NCI-H1048 (cell line): ENCODE results near the gene MEIOC.
"Not testable (repeated sequence)": the region's sequence is repeated elsewhere in the genome, so short reads cannot be mapped to it uniquely, and the experiment has no call there.

Experiments used
- DNase-seq: peaks from one replicate; lab custom pipeline; 2025; lab: John Stamatoyannopoulos, UW

Gene MEIOC

GRCh38 chr17:44647736-44648135 lies 8.5 kb upstream of the MEIOC start:
- no peak for DNase-seq

- DNase-seq, result no peak
Measured at GRCh38 chr17:44648963-44649362, 7.3 kb upstream of the MEIOC start.

- no peak for DNase-seq
Measured at GRCh38 chr17:44651228-44651627, 5.0 kb upstream of the MEIOC start.

GRCh38 chr17:44652727-44653126 lies 3.5 kb upstream of the MEIOC start:
- DNase-seq, result no peak

GRCh38 chr17:44653384-44653783 lies 2.9 kb upstream of the MEIOC start:
- no peak for DNase-seq

- no peak for DNase-seq
Measured at GRCh38 chr17:44653954-44654353, 2.3 kb upstream of the MEIOC start.

- no peak for DNase-seq
Measured at GRCh38 chr17:44661835-44662234, 5.6 kb downstream of the MEIOC start.

GRCh38 chr17:44663095-44663494 lies 6.8 kb downstream of the MEIOC start:
- DNase-seq, result no peak

GRCh38 chr17:44664867-44665266 lies 8.6 kb downstream of the MEIOC start:
- no peak for DNase-seq

GRCh38 chr17:44666006-44666405 lies 9.7 kb downstream of the MEIOC start:
- DNase-seq, result no peak

GRCh38 chr17:44672479-44673093 lies 16.3 kb downstream of the MEIOC start:
- no peak for DNase-seq

- DNase-seq, result no peak
Measured at GRCh38 chr17:44673893-44674292, 17.6 kb downstream of the MEIOC start.

- DNase-seq, result no peak
Measured at GRCh38 chr17:44677136-44677535, 20.9 kb downstream of the MEIOC start.

- not testable (repeated sequence) for DNase-seq
Measured at GRCh38 chr17:44683303-44683702, 27.0 kb downstream of the MEIOC start.

- DNase-seq, result no peak
Measured at GRCh38 chr17:44687756-44688155, 31.5 kb downstream of the MEIOC start.

GRCh38 chr17:44688200-44688599 lies 31.9 kb downstream of the MEIOC start:
- DNase-seq, result no peak

- no peak for DNase-seq
Measured at GRCh38 chr17:44688675-44689476, 32.6 kb downstream of the MEIOC start.

- DNase-seq, result peak; percentile 77
Measured at GRCh38 chr17:44689477-44690217, 33.4 kb downstream of the MEIOC start, which contains the start of gene CCDC43. TSS of gene CCDC43 (minus strand) at chr17:44689776. CDS start at chr17:44689753, 23 bp downstream.

GRCh38 chr17:44690746-44691306 lies 34.6 kb downstream of the MEIOC start:
- DNase-seq, result not testable (repeated sequence)

GRCh38 chr17:44693609-44694008 lies 37.3 kb downstream of the MEIOC start:
- no peak for DNase-seq

GRCh38 chr17:44700288-44700687 lies 44.0 kb downstream of the MEIOC start:
- not testable (repeated sequence) for DNase-seq

- DNase-seq, result no peak
Measured at GRCh38 chr17:44707755-44708400, 51.6 kb downstream of the MEIOC start.
